GM10266 (cell line): ENCODE data around the gene C12orf43.

Source experiments
- DNase-seq: peaks from one replicate; pipeline ENCODE4 v3.0.0; 2012; ENCODE audit errors: extremely low spot score
- CTCF ChIP-seq: IDR thresholded peaks from 2 replicates; pipeline ENCODE4 v1.5.1; 2012; ENCODE audit warnings: mild to moderate bottlenecking, low read depth; ENCODE audit not compliant: control insufficient read depth, insufficient read depth; ENCODE audit errors: missing control alignments

The C12orf43 gene

GRCh38 chr12:120988658-120989057 lies 27.6 kb downstream of the C12orf43 start:
- DNase-seq: no peak
- no peak for TF ChIP-seq CTCF

- TF ChIP-seq CTCF: no peak
- no peak for DNase-seq
These were observed 28.1 kb downstream of the C12orf43 start for GRCh38 chr12:120988234-120988633.

- DNase-seq: no peak
- TF ChIP-seq CTCF: no peak
These were observed 31.9 kb downstream of the C12orf43 start for GRCh38 chr12:120984351-120984898.

GRCh38 chr12:120983759-120984158 lies 32.5 kb downstream of the C12orf43 start:
- TF ChIP-seq CTCF: no peak

GRCh38 chr12:120982659-120983058 lies 33.6 kb downstream of the C12orf43 start:
- no peak for TF ChIP-seq CTCF
- no peak for DNase-seq

More at GRCh38 chr12:120983759-120984158, 32.5 kb downstream of the C12orf43 start:
- DNase-seq: no peak

GRCh38 chr12:120981407-120981941 lies 34.8 kb downstream of the C12orf43 start:
- no peak for TF ChIP-seq CTCF
- DNase-seq: no peak

GRCh38 chr12:120980800-120981368 lies 35.4 kb downstream of the C12orf43 start:
- no peak for DNase-seq
- no peak for TF ChIP-seq CTCF
